ENCODE results near the gene TUBA8.
"Not testable (repeated sequence)": the region's sequence is repeated elsewhere in the genome, so short reads cannot be mapped to it uniquely, and the experiment has no call there.

The TUBA8 gene

GRCh38 chr22:18105981-18106380, 4.6 kb upstream of the TUBA8 start:
- not testable (repeated sequence) for DNase-seq (ENCODE audit: low read depth in 2 of 2)

GRCh38 chr22:18106550-18107341, 3.9 kb upstream of the TUBA8 start:
- not testable (repeated sequence) for DNase-seq (ENCODE audit: low read depth in 2 of 2)

- no peak for DNase-seq (ENCODE audit: low read depth in 2 of 2)
Observed at GRCh38 chr22:18108187-18108586, 2.4 kb upstream of the TUBA8 start.

GRCh38 chr22:18109410-18110193, 1.0 kb upstream of the TUBA8 start:
- DNase-seq (ENCODE audit: low read depth in 2 of 2) = no peak

- no peak for DNase-seq (ENCODE audit: low read depth in 2 of 2)
Observed at GRCh38 chr22:18110954-18111758, 547 bp downstream of the TUBA8 start.

- DNase-seq (ENCODE audit: low read depth in 2 of 2) = no peak
Observed at GRCh38 chr22:18111759-18112330, 1.2 kb downstream of the TUBA8 start.

GRCh38 chr22:18112440-18112839, 1.8 kb downstream of the TUBA8 start:
- no peak for DNase-seq (ENCODE audit: low read depth in 2 of 2)

GRCh38 chr22:18113680-18114394, 3.2 kb downstream of the TUBA8 start:
- DNase-seq (ENCODE audit: low read depth in 2 of 2) = no peak

- no peak for DNase-seq (ENCODE audit: low read depth in 2 of 2)
Observed at GRCh38 chr22:18114495-18114894, 3.9 kb downstream of the TUBA8 start.

GRCh38 chr22:18114976-18115652, 4.5 kb downstream of the TUBA8 start:
- DNase-seq (ENCODE audit: low read depth in 2 of 2) = no peak

GRCh38 chr22:18115906-18116371, 5.3 kb downstream of the TUBA8 start:
- no peak for DNase-seq (ENCODE audit: low read depth in 2 of 2)

GRCh38 chr22:18116634-18117033, 6.0 kb downstream of the TUBA8 start:
- DNase-seq (ENCODE audit: low read depth in 2 of 2) = no peak

GRCh38 chr22:18118345-18118915, 7.8 kb downstream of the TUBA8 start:
- DNase-seq (ENCODE audit: low read depth in 2 of 2) = no peak

GRCh38 chr22:18119409-18120110, 9.0 kb downstream of the TUBA8 start:
- DNase-seq (ENCODE audit: low read depth in 2 of 2) = no peak

GRCh38 chr22:18120857-18121256, 10.2 kb downstream of the TUBA8 start:
- no peak for DNase-seq (ENCODE audit: low read depth in 2 of 2)

GRCh38 chr22:18121506-18121905, 10.9 kb downstream of the TUBA8 start:
- DNase-seq (ENCODE audit: low read depth in 2 of 2) = no peak

GRCh38 chr22:18121954-18122554, 11.4 kb downstream of the TUBA8 start:
- DNase-seq (ENCODE audit: low read depth in 2 of 2) = no peak

- not testable (repeated sequence) for DNase-seq (ENCODE audit: low read depth in 2 of 2)
Observed at GRCh38 chr22:18123476-18124025, 12.9 kb downstream of the TUBA8 start.

- no peak for DNase-seq (ENCODE audit: low read depth in 2 of 2)
Observed at GRCh38 chr22:18126606-18127005, 16.0 kb downstream of the TUBA8 start.
